HepG2 (cell line): Measurements from ENCODE around the gene QKI. TPM values are rescaled to one million over a fixed set of nuclear protein-coding genes. Genes with fewer than 3 reads are reported as not detected.

Source experiments
- ARHGAP35 ChIP-seq: sonication (generic); formaldehyde crosslinking; IDR thresholded peaks from 2 replicates; pipeline ENCODE4 v1.9.0; 2022; ENCODE audit warnings: mild to moderate bottlenecking, inconsistent platforms, moderate library complexity, missing genetic modification reagents, borderline replicate concordance
- ARNTL ChIP-seq: sonication (generic); formaldehyde crosslinking; IDR thresholded peaks from 2 replicates; pipeline ENCODE4 v1.4.0; 2020; ENCODE audit warnings: mild to moderate bottlenecking, missing genetic modification reagents
- ETV5 ChIP-seq: IDR thresholded peaks from 2 replicates; pipeline ENCODE4 v1.6.1; 2018; ENCODE audit warnings: missing biosample characterization, missing genetic modification reagents, inconsistent platforms, borderline replicate concordance
- GTF3A ChIP-seq: sonication (generic); formaldehyde crosslinking; conservative IDR thresholded peaks from 2 replicates; pipeline ENCODE4 v1.4.0; 2020; ENCODE audit warnings: mild to moderate bottlenecking, missing genetic modification reagents
- HDAC1 ChIP-seq: sonication (generic); formaldehyde crosslinking; IDR thresholded peaks from 2 replicates; pipeline ENCODE4 v1.5.1; 2020; ENCODE audit warnings: mild to moderate bottlenecking, missing genetic modification reagents
- IRX3 ChIP-seq: sonication (generic); formaldehyde crosslinking; IDR thresholded peaks from 2 replicates; pipeline ENCODE4 v1.8.1; 2023; ENCODE audit warnings: mild to moderate bottlenecking, low read depth, missing genetic modification reagents, borderline replicate concordance
- MXI1 ChIP-seq: IDR thresholded peaks from 3 replicates; pipeline ENCODE4 v1.6.1; 2012; ENCODE audit warnings: low read depth, low read length, inconsistent platforms, borderline replicate concordance
- RFXAP ChIP-seq: sonication (generic); formaldehyde crosslinking; IDR thresholded peaks from 2 replicates; pipeline ENCODE4 v1.4.0; 2020; ENCODE audit warnings: missing genetic modification reagents, borderline replicate concordance
- SRSF1 ChIP-seq: fragments of 200-400 bp; formaldehyde crosslinking; optimal IDR thresholded peaks from 2 replicates; pipeline ENCODE3; 2017; ENCODE audit warnings: mild to moderate bottlenecking, low read depth, low read length, moderate library complexity
- ZBTB43 ChIP-seq: sonication (generic); formaldehyde crosslinking; conservative IDR thresholded peaks from 2 replicates; pipeline ENCODE4 v1.4.0; 2020; ENCODE audit warnings: missing genetic modification reagents
- ZMYM4 ChIP-seq: sonication (generic); formaldehyde crosslinking; IDR thresholded peaks from 2 replicates; pipeline ENCODE4 v1.8.1; 2023; ENCODE audit warnings: mild to moderate bottlenecking, missing genetic modification reagents
- ZNF839 ChIP-seq: sonication (generic); formaldehyde crosslinking; IDR thresholded peaks from 2 replicates; pipeline ENCODE4 v1.4.0; 2020; ENCODE audit warnings: missing genetic modification reagents, mild to moderate bottlenecking, borderline replicate concordance
- polyA plus RNA-seq, 8 experiments: library from polyadenylated mRNA; depleted of rRNA in 3 of 8; stranded (reverse) in 7 of 8; unstranded in 1 of 8; fragments of >200 nt; fragmentation: Illumina TruSeq in 4 of 8; extraction: Trizol in 4 of 8; gene quantifications; 2 replicates each; pipeline versions ENCODE4 v1.2.1 to v1.2.3, GENCODE V29; 2011 to 2016; ENCODE audit warnings: low read depth in 4 of 8, missing spikeins in 1 of 8, mixed read lengths in 1 of 8; ENCODE audit not compliant: insufficient read depth in 1 of 8
- total RNA-seq, 5 experiments: library from RNA; depleted of rRNA; stranded (reverse); fragments of >200 nt; fragmentation: Illumina TruSeq; extraction: Trizol; gene quantifications; 2 replicates each; pipeline ENCODE4 v1.2.3, GENCODE V29; 2016; ENCODE audit warnings: low read depth in 1 of 5
- TF ChIP-seq, protein P1 (sequence below): sonication (generic); formaldehyde crosslinking; IDR thresholded peaks from 2 replicates; pipeline ENCODE4 v1.5.1; 2020; ENCODE audit warnings: mild to moderate bottlenecking, missing genetic modification reagents, borderline replicate concordance
- TF ChIP-seq, protein P2 (sequence below): sonication (generic); formaldehyde crosslinking; IDR thresholded peaks from 2 replicates; pipeline ENCODE4 v1.4.0; 2020; ENCODE audit warnings: missing genetic modification reagents, borderline replicate concordance
- TF ChIP-seq, protein P3 (sequence below): sonication (generic); formaldehyde crosslinking; IDR thresholded peaks from 2 replicates; pipeline ENCODE4 v1.4.0; 2020; ENCODE audit warnings: missing genetic modification reagents
- TF ChIP-seq, protein P4 (sequence below): sonication (generic); formaldehyde crosslinking; IDR thresholded peaks from 2 replicates; pipeline ENCODE4 v1.8.0; 2023; ENCODE audit warnings: mild to moderate bottlenecking, missing genetic modification reagents
- TF ChIP-seq, protein P5 (sequence below): sonication (generic); formaldehyde crosslinking; IDR thresholded peaks from 2 replicates; pipeline ENCODE4 v1.9.0; 2022; ENCODE audit warnings: missing genetic modification reagents, mild to moderate bottlenecking, borderline replicate concordance

The QKI gene
- total and polyA plus RNA-seq, 2 of the 13 experiments (the other 11 are each of a cell fraction or from before 2014, with no cell fraction given): 136 to 137 TPM

DNA sequence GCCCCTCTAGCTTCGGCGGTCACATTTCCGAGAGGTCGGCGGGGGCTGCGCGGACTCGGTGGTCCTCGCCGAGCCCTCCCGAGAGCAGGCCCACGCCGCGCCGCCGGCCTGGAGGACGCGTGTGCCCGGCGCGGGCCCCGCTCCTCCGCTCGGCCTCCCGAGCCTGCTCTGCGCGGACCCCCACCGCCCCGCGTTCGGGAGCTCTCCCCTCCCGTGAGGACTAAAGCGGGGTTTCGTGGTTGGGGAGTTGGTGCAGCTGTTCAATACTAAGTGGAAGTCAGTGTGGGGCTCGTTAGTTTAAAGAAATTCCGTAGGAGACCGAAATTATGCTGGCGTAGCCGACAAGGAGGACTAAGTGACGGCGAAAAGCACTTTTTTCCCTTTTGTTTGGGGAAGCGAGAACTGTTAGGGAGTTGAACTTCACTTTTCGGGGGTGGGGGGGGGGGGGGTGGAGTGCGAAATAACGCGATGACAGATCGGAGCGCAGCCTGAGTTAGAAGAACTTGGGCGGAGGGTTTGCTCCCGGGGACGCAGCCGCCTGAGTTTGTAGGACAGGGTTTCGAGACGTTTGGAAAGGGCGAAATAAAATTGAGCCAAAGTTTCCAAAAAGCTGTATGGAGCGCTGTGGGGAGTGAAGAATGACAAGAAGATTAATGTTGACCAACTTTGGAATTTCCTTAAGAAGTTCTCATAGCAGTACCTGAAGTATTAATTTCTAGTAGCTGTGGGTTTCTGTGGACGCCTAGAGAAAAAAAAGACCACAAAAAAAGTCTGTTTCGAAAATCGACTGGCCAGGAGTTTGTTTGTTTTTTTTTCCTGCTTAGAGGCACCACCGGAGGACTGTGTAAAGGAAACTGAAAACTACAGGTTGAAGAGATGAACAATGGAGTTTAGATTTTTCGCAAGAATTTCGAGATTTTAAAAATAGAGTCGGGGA is 1.4 kb downstream of the QKI start (continued):
- TF ChIP-seq, protein P1, sequence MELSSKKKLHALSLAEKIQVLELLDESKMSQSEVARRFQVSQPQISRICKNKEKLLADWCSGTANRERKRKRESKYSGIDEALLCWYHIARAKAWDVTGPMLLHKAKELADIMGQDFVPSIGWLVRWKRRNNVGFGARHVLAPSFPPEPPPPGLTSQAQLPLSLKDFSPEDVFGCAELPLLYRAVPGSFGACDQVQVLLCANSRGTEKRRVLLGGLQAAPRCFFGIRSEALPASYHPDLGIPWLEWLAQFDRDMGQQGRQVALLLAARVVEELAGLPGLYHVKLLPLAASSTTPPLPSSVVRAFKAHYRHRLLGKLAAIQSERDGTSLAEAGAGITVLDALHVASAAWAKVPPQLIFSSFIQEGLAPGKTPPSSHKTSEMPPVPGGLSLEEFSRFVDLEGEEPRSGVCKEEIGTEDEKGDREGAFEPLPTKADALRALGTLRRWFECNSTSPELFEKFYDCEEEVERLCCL (CRISPR knock-in tag): no peak
- TF ChIP-seq IRX3 (CRISPR knock-in tag) (no peak; the same call in 1 of the 2 replicates), RFXAP (CRISPR knock-in tag) (no peak), GTF3A (no peak), ZNF839 (CRISPR knock-in tag) (no peak), MXI1 (no peak; the same call in 2 of the 3 replicates), ETV5 (CRISPR knock-in tag) (no peak; the same call in 1 of the 2 replicates), ZBTB43 (CRISPR knock-in tag) (no peak), SRSF1 (no peak), ZMYM4 (CRISPR knock-in tag) (no peak), HDAC1 (CRISPR knock-in tag) (no peak), ARNTL (CRISPR knock-in tag) (no peak), ARHGAP35 (CRISPR knock-in tag) (no peak)
- TF ChIP-seq, protein P2, sequence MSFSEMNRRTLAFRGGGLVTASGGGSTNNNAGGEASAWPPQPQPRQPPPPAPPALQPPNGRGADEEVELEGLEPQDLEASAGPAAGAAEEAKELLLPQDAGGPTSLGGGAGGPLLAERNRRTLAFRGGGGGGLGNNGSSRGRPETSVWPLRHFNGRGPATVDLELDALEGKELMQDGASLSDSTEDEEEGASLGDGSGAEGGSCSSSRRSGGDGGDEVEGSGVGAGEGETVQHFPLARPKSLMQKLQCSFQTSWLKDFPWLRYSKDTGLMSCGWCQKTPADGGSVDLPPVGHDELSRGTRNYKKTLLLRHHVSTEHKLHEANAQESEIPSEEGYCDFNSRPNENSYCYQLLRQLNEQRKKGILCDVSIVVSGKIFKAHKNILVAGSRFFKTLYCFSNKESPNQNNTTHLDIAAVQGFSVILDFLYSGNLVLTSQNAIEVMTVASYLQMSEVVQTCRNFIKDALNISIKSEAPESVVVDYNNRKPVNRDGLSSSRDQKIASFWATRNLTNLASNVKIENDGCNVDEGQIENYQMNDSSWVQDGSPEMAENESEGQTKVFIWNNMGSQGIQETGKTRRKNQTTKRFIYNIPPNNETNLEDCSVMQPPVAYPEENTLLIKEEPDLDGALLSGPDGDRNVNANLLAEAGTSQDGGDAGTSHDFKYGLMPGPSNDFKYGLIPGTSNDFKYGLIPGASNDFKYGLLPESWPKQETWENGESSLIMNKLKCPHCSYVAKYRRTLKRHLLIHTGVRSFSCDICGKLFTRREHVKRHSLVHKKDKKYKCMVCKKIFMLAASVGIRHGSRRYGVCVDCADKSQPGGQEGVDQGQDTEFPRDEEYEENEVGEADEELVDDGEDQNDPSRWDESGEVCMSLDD (CRISPR knock-in tag): no peak
- TF ChIP-seq, protein P3, sequence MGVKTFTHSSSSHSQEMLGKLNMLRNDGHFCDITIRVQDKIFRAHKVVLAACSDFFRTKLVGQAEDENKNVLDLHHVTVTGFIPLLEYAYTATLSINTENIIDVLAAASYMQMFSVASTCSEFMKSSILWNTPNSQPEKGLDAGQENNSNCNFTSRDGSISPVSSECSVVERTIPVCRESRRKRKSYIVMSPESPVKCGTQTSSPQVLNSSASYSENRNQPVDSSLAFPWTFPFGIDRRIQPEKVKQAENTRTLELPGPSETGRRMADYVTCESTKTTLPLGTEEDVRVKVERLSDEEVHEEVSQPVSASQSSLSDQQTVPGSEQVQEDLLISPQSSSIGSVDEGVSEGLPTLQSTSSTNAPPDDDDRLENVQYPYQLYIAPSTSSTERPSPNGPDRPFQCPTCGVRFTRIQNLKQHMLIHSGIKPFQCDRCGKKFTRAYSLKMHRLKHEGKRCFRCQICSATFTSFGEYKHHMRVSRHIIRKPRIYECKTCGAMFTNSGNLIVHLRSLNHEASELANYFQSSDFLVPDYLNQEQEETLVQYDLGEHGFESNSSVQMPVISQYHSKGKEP (CRISPR knock-in tag): no peak
- TF ChIP-seq, protein P4, sequence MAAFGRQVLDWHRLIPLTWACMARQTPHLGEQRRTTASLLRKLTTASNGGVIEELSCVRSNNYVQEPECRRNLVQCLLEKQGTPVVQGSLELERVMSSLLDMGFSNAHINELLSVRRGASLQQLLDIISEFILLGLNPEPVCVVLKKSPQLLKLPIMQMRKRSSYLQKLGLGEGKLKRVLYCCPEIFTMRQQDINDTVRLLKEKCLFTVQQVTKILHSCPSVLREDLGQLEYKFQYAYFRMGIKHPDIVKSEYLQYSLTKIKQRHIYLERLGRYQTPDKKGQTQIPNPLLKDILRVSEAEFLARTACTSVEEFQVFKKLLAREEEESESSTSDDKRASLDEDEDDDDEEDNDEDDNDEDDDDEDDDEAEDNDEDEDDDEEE (CRISPR knock-in tag): no peak
- TF ChIP-seq, protein P5, sequence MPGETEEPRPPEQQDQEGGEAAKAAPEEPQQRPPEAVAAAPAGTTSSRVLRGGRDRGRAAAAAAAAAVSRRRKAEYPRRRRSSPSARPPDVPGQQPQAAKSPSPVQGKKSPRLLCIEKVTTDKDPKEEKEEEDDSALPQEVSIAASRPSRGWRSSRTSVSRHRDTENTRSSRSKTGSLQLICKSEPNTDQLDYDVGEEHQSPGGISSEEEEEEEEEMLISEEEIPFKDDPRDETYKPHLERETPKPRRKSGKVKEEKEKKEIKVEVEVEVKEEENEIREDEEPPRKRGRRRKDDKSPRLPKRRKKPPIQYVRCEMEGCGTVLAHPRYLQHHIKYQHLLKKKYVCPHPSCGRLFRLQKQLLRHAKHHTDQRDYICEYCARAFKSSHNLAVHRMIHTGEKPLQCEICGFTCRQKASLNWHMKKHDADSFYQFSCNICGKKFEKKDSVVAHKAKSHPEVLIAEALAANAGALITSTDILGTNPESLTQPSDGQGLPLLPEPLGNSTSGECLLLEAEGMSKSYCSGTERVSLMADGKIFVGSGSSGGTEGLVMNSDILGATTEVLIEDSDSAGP (CRISPR knock-in tag): peak; percentile 31; the same call in 1 of the 2 replicates
